NCI-H2227 (cell line): ENCODE measurements around the gene CST1.
"Not testable (repeated sequence)": the region's sequence is repeated elsewhere in the genome, so short reads cannot be mapped to it uniquely, and the experiment has no call there.

ENCODE experiments used
- DNase-seq: peaks from one replicate; lab custom pipeline; 2025; ENCODE audit not compliant: unreplicated experiment; lab: John Stamatoyannopoulos, UW

CST1 gene

DNA sequence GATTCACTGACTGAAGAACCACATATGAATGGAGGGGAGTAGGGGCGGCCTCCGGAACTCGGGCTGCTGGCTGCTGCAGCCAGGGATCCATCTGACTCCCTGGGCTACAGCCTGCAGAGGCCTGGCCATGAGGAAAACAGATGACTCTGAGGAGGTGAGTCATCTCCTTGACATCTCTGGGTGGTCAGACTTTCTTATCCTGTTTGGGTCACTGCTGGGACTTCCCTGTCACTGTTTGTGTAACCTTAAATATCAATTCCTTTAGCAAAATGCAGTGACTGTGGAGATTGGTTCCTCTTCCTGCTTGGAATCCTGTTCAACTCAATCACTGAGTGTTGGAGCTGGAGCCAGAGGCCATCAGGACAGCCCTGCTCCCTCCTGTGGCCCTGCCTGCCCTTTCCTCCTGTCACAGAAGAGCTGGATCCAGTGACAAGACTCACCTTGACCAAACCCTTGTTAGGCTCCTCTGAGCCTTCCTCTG, 4.4 kb upstream of the CST1 start:
- DNase-seq = not testable (repeated sequence)

DNA sequence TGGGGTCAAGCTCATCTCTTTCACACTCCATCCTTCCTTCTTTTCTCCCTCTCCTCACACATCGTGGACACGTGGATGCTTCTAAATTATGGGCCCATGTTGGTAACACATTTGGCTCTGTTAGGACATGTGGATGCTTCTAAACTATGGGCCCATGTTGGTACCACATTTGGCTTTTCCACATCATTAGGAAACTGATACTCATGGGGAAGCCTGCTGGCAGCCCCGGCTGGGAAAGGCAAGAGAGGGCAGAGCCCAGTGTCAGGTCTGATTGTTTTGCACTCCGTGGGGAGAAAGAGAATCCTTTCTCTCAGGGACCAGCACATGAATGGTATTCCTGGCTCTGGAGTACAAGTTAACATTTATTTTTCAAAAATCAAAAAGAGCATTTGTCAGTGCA, 4.0 kb upstream of the CST1 start:
- DNase-seq = no peak

DNA sequence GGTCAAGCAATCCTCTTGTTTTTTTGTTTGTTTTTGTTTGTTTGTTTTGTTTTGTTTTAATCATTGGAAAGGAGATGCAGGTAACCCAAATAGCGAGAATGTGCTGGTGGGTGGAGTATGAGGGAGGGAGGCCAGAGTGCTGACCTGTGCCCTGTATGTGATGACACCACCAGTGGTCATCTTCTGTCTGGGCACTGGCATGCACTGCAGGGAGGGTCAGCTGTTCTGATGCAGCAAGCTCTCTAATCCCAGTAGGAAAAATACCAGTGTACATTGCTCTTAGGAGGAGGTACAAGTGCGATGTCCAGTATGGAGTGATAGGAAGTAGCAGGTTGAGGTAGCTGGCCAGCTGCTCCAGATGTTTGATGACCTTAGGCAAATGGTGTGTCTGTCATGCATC, 2.9 kb upstream of the CST1 start:
- DNase-seq = no peak

DNA sequence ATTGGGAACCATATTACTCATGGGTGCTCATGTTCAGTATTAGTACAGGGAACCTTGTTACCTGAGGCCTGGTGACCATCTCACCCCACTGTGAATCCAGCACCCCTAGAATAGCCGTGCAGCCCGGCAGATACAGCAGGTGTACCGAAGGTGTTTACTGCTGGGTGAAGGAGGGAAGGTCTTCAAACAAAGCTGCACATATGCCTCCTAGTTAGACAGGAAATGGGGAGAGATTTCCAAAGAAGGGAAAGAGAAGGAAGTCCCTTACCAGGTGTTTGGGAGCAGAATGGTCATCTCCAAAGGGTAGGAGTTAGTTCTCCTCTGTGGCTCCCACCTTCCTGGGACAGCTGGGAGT, 2.4 kb upstream of the CST1 start:
- DNase-seq = no peak

DNA sequence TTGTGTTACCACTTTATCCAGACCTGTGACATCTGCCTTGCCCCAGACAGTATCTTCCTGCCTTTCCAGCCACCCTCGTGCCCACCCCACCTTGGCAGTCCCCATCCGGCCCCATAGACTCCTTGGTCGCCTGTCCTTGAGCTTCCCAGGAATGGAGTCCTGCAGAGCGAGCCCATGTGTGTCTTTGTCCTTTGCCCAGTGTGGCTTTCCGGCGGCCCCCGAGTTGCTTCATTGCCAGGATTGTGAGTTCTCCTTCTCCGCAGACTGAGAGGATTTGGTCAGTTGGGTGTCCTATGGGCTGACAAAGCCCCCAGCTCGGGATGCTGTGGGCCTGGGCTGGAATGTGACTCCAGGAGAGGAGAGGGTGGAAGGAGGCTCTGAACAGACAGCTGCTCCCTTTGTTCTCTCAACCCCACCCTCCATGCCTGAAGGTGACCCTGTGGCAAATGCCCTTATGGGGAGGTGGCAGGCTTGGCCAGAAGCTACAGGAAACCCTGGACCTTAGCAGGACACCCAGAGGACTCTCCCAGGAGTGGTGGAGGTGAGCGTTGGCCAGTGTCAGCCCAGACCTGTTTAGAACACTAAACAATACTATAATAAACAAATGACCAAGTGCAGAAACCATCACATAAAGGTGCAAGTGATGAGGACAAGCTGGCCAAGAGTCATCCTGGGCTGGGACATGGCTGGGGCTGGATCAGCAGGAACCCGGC, 1.9 kb upstream of the CST1 start:
- DNase-seq = no peak

DNA sequence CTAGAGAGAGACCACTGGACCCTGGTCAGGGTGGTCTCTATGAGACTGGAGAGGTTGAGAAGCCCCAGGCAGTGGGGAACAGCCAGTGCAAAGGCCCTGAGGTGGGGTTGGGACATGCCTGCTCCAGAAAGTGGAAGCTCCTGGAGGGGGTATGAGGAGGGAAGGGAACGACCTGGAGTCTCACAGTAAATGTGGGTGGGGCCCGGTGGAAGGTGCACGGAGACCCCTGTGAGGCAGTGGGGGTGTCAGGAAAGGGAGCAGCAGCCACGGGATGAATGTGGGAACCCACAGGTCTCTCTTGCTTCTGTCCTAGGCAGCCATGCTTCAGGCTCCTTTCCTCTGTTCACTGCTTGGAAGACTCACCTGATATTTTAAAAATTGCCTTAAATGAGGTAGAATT, 1.3 kb upstream of the CST1 start:
- no peak for DNase-seq

DNA sequence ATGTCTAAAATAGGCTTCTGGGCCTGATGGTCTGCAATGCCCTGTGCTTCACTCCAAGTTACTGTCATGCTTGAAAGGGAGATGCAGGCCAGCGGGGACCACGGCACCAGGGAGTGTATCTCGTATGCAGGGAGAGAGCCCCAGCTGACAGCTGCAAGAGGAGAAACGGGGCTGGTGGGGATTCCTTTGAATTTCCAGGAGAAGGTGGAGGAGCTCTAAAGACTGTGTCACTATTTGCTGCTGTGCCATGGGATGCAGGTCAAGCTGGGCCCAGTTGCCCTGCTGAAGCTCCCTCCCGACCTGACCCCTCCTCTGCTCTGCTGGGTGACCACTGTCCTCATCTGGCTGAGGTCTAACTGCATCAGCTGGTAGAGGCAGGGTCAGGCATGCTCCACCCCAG, 989 bp downstream of the CST1 start:
- no peak for DNase-seq

DNA sequence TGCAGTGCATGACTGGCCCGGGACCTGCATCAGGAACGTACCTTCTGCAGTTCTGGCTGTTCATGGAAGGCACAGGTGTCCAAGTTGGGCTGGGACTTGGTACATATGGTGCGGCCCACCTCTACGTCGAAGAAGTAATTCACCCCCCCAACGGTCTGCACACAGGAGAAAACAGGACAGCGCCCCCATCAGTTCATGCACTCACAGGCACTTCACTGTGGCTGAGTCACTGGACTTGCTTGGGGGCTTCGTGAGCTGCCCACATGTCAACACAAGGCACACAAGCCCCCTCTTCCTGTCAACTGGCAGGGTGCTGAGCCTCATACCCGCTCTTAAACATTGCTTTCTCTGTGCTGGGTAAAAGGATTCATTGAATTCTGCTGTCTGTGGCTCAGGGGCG, 1.8 kb downstream of the CST1 start:
- not testable (repeated sequence) for DNase-seq

DNA sequence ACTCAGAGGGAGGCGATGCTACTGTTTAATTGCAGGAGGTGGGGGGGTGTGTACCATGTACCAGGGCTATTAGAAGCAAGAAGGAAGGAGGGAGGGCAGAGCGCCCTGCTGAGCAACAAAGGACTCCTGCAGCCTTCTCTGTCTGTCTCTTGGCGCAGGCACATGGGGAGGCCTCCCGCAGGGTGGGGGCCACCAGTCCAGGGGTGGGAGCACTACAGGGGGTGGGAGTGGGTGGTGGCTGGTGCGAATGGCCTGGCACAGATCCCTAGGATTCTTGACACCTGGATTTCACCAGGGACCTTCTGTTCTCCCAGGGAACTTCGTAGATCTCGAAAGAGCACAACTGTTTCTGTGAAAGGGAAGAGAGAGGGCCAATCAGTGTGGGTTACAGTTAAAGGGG, 3.2 kb downstream of the CST1 start:
- DNase-seq = not testable (repeated sequence)

DNA sequence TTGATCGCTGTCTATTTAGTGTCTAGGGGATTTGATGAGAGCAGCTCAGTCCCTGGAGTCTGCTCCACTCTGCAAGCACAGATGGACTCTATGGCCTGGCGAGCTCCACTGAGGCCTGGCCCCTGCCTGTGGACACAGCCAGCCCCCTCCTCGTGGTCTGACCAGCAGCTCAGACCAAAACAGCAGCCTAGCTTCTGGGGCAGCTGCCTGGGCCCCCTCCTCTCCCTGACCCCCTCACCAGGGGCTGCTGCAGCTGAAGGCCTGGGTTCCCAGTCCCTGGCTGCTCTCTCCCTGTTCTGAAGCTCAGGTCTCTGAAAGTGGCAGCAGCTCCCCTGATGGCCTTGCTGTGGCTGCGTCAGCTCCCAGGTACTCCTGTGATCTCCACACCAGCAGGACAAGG, 3.6 kb downstream of the CST1 start:
- not testable (repeated sequence) for DNase-seq

DNA sequence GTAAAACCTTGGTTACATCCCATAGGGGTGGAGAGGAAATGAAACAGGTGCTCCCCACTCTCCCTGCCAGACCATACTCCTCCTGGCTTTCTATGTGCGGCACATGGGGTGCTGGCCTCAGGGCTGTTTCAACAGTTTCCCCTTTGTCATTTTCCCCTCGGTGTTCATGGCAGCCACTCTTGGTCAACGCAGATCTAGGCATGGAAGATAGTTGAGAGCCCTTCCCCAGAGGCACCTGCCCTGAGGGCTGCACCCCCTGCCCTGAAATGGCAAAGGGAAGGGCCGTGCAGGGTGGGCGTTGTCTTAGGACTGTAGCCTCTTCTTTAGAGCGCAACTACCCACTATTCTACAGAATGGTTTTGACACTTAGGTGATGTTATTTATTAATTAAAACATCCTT, 4.4 kb downstream of the CST1 start:
- DNase-seq = no peak

DNA sequence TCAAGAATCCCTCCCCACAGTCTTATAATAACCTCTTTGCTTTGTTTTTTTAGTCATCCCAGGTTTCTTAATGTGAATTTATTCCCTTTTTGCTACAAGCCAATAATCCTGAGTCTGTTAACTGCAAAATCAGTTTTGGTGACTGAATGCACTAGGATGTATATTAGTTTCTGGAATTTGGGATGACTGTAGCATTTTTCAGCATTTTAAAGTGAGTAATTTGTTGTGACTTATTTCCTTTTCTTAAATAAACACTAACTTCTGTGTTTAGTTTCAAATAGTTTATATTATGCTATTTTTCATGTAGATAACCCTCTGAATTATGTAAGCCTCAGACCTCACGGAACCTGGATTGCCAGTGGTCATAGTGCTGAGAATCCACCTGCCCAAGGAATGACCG, 5.5 kb downstream of the CST1 start:
- no peak for DNase-seq

DNA sequence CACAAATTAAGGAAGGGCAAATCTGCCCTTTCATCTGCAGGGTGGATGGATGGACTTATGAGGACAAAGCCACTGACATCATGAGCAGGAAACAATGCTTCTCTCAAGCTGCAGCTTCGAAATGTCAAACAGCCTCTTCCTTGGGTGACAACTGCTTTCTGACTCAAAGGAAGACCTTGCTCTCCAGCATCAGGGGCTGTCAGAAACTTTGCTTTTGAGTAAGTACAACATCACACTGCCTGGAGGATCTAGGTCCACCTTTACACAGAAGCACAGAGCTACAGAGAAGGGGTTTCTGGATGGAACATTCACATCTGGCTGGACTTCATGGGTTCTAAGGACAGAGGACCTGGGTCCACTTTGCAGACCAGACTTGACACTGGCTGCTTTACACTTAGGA, 5.9 kb downstream of the CST1 start:
- DNase-seq = no peak

DNA sequence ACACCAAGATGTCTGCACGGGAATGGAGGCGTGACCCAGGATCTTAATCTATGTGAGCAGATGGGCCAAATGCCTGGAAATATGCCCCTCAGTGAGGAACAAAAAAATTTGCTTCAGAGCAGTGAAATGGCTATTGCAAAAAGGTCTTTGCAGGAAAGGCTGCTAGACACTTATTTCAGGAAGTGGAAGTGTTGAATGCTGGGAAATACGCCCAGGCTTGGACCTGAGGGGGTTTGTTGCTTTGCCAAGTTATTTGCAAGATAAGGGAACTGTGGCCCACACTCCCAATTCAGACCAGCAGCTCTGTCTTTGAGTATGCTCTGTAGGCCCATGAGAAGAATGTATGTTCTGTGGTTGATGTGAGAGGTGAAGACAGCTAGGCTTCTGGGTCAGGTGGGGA, 15.3 kb downstream of the CST1 start:
- not testable (repeated sequence) for DNase-seq

DNA sequence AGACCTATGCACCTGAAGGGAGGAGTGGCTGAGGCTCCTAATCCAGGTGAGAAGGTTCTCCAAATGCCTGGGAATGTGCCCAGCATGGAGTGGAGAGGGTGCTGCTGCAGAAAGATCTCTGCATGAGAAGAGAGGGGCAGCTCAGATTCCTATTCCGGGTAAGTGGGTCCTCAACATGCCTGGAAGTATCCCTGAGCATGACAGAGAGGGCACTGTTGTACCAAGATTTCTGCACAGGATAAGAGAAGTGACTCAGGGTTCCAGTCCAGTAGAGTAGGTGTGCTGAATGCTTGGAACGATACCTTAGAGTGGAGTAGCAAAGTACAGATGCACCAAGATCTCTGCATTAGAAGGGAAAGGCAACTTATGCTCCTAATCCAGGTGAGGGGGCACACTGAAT, 15.8 kb downstream of the CST1 start:
- not testable (repeated sequence) for DNase-seq

DNA sequence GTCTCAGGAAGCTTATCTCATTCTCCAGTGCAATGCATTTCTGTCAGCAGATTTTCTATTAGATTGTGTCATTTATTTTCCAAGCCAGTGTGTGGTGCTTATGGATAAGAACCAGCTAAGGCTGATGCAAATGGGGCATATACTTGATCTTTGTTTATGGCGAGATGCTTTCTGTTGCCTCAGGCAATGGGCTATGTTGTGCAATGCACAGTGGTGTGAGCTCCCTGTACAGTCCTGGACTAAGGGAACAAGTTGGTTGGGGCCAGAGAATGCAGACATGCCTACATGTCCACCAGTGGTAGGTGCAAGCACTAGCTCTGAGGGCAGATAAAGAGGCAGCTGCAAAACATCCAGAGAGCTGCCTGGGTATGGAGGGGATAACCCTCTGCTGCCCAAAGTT, 16.3 kb downstream of the CST1 start:
- not testable (repeated sequence) for DNase-seq

DNA sequence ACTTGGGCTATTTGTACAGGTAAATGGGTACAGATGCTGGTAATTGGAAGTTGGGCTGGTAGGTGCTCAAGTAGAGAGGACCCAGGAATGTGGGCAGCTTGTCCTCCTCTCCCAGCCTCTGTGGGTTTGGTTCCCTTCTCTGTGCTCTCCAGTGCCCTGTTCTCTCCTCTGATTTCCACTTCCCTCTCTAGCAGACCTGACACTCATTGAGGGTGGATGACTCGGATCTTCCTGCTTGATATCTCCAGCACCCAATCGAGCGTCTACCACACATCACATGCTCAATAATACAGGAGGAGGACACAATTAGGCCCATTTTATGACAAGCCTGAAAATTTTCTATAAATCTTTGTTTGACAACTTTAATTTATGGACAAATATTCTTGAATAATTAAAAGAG, 23.7 kb downstream of the CST1 start:
- DNase-seq = no peak

DNA sequence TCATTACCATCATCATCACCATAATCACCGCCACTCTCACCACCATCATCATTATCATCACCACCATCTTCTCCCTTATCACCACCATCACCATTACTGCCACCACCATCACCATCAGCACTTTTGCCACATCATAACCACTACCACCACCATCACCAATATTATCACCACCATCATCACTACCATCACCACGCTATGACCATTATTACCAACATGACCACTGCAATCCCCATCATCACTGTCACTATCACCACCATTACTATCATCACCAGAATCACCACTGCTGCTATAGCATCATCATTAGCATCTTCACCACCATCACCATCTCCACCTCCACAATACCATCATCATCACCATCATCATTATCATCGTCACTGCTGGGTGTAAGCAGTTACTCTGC, 25.6 kb downstream of the CST1 start:
- DNase-seq = no peak

DNA sequence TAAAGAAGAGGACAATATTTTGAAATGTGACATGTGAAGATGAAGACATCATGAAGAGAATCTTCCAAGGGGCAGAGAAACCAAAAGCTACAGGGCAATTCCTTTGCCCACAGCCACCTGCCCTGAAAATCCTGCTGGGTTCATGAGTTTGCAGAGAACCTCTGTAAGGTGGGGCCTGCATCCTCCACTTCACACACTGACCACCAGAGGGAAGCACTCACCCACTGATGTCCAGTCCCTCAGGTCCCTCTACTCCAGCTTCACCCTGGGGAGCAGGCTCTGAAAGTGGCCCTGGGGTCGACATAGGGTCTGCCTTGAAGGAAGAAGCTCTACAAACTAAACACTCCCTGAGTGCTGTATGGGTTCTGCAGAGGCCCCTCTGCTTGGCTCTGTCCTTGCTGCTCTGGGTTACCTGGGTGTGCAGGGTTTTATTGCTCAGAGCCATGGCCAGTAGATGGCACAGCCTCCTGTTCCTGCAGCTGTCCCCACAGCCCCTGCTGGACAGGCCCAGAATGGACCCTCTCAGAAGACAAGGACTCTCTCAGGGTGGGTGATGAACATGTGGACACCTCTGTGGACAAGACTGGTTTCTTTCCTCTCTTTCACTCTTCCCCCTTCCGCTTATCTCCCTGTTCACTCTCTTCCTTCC, 27.0 kb downstream of the CST1 start:
- not testable (repeated sequence) for DNase-seq

DNA sequence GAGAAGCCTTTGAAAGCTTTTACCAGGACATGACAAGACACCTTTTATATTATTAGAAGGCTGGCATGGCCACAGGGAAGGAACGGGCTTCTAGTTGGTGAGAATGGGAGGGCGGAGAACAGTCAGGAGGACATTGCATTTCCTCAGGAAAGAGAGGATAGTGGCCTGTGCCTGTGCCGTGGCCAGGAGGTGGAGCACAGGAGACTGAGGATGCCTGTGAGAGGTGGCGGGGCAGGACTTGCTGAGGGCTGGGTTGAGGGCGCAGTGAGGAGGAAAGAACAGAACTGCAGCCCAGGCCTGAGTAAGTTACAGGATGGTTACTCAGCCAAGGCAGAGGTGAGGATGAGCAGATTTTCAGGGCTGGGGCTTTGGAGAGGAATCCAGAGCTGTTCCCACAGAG, 27.9 kb downstream of the CST1 start:
- not testable (repeated sequence) for DNase-seq

DNA sequence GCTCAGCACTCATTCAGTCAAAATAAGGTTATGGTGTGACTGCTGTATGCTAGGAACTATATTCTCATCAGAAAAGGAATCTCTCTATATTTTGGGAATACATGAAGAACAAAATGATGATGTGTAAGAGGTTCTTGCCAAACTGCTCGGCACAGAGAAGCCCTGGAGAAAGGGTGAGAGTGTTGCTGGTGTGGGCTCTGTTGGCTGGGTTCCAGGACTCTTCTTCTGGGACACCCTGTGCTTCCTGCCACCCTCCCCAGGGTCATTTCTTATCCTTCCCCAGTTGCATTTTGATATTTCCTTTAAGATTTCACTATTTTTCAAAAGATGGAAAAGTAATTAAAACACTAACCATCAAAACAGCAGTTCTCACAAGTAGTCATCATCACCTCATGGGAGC, 28.8 kb downstream of the CST1 start:
- DNase-seq = no peak

DNA sequence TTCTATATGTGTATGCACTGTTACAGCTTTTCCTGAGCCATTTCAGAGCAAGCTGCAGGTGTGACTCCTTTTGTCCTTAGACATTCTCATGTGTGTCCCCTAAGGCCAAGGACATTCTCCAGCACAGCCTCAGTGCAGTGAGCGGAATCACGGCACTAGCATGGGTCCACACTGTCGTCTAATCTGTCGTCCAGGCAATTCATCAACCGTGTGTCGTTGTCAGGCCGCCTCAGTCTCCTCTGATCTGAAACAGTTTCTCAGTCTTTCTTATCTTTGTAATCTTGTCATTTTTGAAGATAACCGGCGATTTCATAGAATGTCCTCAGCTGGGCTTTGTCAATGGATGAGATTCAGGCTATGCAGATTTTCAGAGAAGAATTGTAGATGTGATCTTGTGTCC, 31.4 kb downstream of the CST1 start:
- DNase-seq = not testable (repeated sequence)

DNA sequence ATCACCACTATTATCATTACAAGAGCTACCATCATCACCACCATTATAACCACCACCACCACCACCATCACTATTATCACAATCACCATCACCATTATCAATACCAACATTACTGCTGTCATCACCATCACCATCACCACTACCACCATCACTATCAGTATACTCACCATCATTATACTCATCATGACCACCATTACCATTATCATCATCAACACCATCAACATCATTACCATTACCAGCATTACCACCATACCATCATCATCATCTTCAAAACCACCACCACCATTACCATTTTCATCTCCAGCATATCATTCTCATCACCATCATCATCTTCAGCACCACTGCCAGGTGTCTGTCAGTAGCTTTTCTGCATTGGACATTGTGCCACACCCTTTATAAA, 39.0 kb downstream of the CST1 start:
- not testable (repeated sequence) for DNase-seq
